ENCODE measurements around the gene PLCB4.

The PLCB4 gene

GRCh38 chr20:9225879-9226278 lies 157.0 kb downstream of the PLCB4 start:
- Histone ChIP-seq H3K9ac (ENCODE audit: low read depth, low read length, poor library complexity) (no peak overlapping the region), H3K27ac (replicated peaks; ENCODE audit: low read length) (no peak overlapping the region), H4K91ac (ENCODE audit: low read depth, low read length, poor library complexity) (no peak overlapping the region), H3K14ac (ENCODE audit: low read length) (no peak overlapping the region), H2BK15ac (ENCODE audit: low read length) (no peak overlapping the region), H2AK5ac (ENCODE audit: low read depth, low read length) (no peak overlapping the region), H3K4me1 (ENCODE audit: control insufficient read depth in 2 of 2, insufficient read depth in 1 of 2, low read depth in 1 of 2, low read length in 2 of 2) (peaks cover 4 to 7% of the 10 kb centered on the region in 2 donors), H2BK5ac (ENCODE audit: low read length) (no peak overlapping the region), H3K36me3 (replicated peaks in 1 of 2; ENCODE audit: control insufficient read depth in 2 of 2, insufficient read depth in 2 of 2, low read length in 2 of 2) (no peaks in the 10 kb centered on the region), H4K8ac (ENCODE audit: low read depth, low read length) (no peak overlapping the region), H2AFZ (ENCODE audit: low read length) (no peak overlapping the region), H3K4me2 (ENCODE audit: insufficient read depth, low read length, poor library complexity, severe bottlenecking) (no peak overlapping the region), H3K9me3 (replicated peaks in 1 of 2; ENCODE audit: control insufficient read depth in 2 of 2, insufficient read depth in 1 of 2, low read depth in 1 of 2, low read length in 2 of 2) (peaks cover 0 to 3% of the 10 kb centered on the region in 2 donors), H2BK12ac (ENCODE audit: low read length) (no peak overlapping the region), H3K79me1 (ENCODE audit: low read depth, low read length) (no peaks in the 10 kb centered on the region), H3K4me3 (ENCODE audit: low read length in 2 of 2) (no peak overlapping the region), H3K27me3 (ENCODE audit: control insufficient read depth in 3 of 3, insufficient read depth in 3 of 3, low read depth in 1 of 3, low read length in 3 of 3) (no peaks in the 10 kb centered on the region), H2BK120ac (ENCODE audit: low read depth, low read length) (no peak overlapping the region), H3K23ac (ENCODE audit: low read depth, low read length, poor library complexity) (no peak overlapping the region), H3K4ac (ENCODE audit: low read length) (no peak overlapping the region), H3K18ac (ENCODE audit: low read length) (no peak overlapping the region)
- no CpG with 5 or more reads among the region's 4 CpGs for WGBS, 2 donors (ENCODE audit: extremely low coverage in 2 of 2, insufficient read length in 2 of 2, insufficient replicate concordance in 1 of 2)
- no peak for DNase-seq (ENCODE audit: low spot score)

- WGBS, 2 donors (ENCODE audit: extremely low coverage in 2 of 2, insufficient read length in 2 of 2, insufficient replicate concordance in 1 of 2) = no CpG with 5 or more reads among the region's 1 CpG
- Histone ChIP-seq H2AFZ (ENCODE audit: low read length) (no peak overlapping the region), H4K8ac (ENCODE audit: low read depth, low read length) (no peak overlapping the region), H3K9me3 (replicated peaks in 1 of 2; ENCODE audit: control insufficient read depth in 2 of 2, insufficient read depth in 1 of 2, low read depth in 1 of 2, low read length in 2 of 2) (peaks cover 0 to 3% of the 10 kb centered on the region in 2 donors), H3K36me3 (replicated peaks in 1 of 2; ENCODE audit: control insufficient read depth in 2 of 2, insufficient read depth in 2 of 2, low read length in 2 of 2) (no peaks in the 10 kb centered on the region), H2BK15ac (ENCODE audit: low read length) (no peak overlapping the region), H3K18ac (ENCODE audit: low read length) (no peak overlapping the region), H3K27ac (replicated peaks; ENCODE audit: low read length) (no peak overlapping the region), H2BK120ac (ENCODE audit: low read depth, low read length) (no peak overlapping the region), H3K4me1 (ENCODE audit: control insufficient read depth in 2 of 2, insufficient read depth in 1 of 2, low read depth in 1 of 2, low read length in 2 of 2) (peaks cover 0 to 3% of the 10 kb centered on the region in 2 donors), H3K23ac (ENCODE audit: low read depth, low read length, poor library complexity) (no peak overlapping the region), H3K4me3 (ENCODE audit: low read length in 2 of 2) (no peak overlapping the region), H3K9ac (ENCODE audit: low read depth, low read length, poor library complexity) (no peak overlapping the region), H3K14ac (ENCODE audit: low read length) (no peak overlapping the region), H2BK12ac (ENCODE audit: low read length) (no peak overlapping the region), H2BK5ac (ENCODE audit: low read length) (no peak overlapping the region), H3K27me3 (ENCODE audit: control insufficient read depth in 3 of 3, insufficient read depth in 3 of 3, low read depth in 1 of 3, low read length in 3 of 3) (no peaks in the 10 kb centered on the region), H2AK5ac (ENCODE audit: low read depth, low read length) (no peak overlapping the region), H4K91ac (ENCODE audit: low read depth, low read length, poor library complexity) (no peak overlapping the region), H3K4me2 (ENCODE audit: insufficient read depth, low read length, poor library complexity, severe bottlenecking) (no peak overlapping the region), H3K79me1 (ENCODE audit: low read depth, low read length) (no peaks in the 10 kb centered on the region), H3K4ac (ENCODE audit: low read length) (no peak overlapping the region)
- no peak for DNase-seq (ENCODE audit: low spot score)
Observed at GRCh38 chr20:9227896-9228615, 159.2 kb downstream of the PLCB4 start.

GRCh38 chr20:9228774-9229450 lies 160.0 kb downstream of the PLCB4 start:
- Histone ChIP-seq H3K79me1 (ENCODE audit: low read depth, low read length) (no peaks in the 10 kb centered on the region), H2BK120ac (ENCODE audit: low read depth, low read length) (no peak overlapping the region), H2AK5ac (ENCODE audit: low read depth, low read length) (no peak overlapping the region)

GRCh38 chr20:9230406-9230805 lies 161.5 kb downstream of the PLCB4 start:
- H2BK120ac ChIP-seq (ENCODE audit: low read depth, low read length) = no peak overlapping the region
- H2BK12ac ChIP-seq (ENCODE audit: low read length) = no peak overlapping the region
- H3K14ac ChIP-seq (ENCODE audit: low read length) = no peak overlapping the region
- no peak overlapping the region for H4K91ac ChIP-seq (ENCODE audit: low read depth, low read length, poor library complexity)
- no peak overlapping the region for H3K23ac ChIP-seq (ENCODE audit: low read depth, low read length, poor library complexity)
- H3K79me1 ChIP-seq (ENCODE audit: low read depth, low read length) = no peaks in the 10 kb centered on the region
- no peak overlapping the region for H3K4me3 ChIP-seq (ENCODE audit: low read length in 2 of 2)
- H3K18ac ChIP-seq (ENCODE audit: low read length) = no peak overlapping the region
- H3K4me2 ChIP-seq (ENCODE audit: insufficient read depth, low read length, poor library complexity, severe bottlenecking) = no peak overlapping the region
- H3K9me3 ChIP-seq (replicated peaks in 1 of 2; ENCODE audit: control insufficient read depth in 2 of 2, insufficient read depth in 1 of 2, low read depth in 1 of 2, low read length in 2 of 2) = peaks cover 6 to 9% of the 10 kb centered on the region in 2 donors
- no peaks in the 10 kb centered on the region for H3K27me3 ChIP-seq (ENCODE audit: control insufficient read depth in 3 of 3, insufficient read depth in 3 of 3, low read depth in 1 of 3, low read length in 3 of 3)
- H3K36me3 ChIP-seq (replicated peaks in 1 of 2; ENCODE audit: control insufficient read depth in 2 of 2, insufficient read depth in 2 of 2, low read length in 2 of 2) = no peaks in the 10 kb centered on the region
- no peak overlapping the region for H2BK5ac ChIP-seq (ENCODE audit: low read length)
- no peak overlapping the region for H3K4ac ChIP-seq (ENCODE audit: low read length)
- no peak for DNase-seq (ENCODE audit: low spot score)
- peaks cover 0 to 3% of the 10 kb centered on the region in 2 donors for H3K4me1 ChIP-seq (ENCODE audit: control insufficient read depth in 2 of 2, insufficient read depth in 1 of 2, low read depth in 1 of 2, low read length in 2 of 2)
- H2AFZ ChIP-seq (ENCODE audit: low read length) = no peak overlapping the region
- no peak overlapping the region for H3K9ac ChIP-seq (ENCODE audit: low read depth, low read length, poor library complexity)
- no peak overlapping the region for H2AK5ac ChIP-seq (ENCODE audit: low read depth, low read length)
- H4K8ac ChIP-seq (ENCODE audit: low read depth, low read length) = no peak overlapping the region
- H2BK15ac ChIP-seq (ENCODE audit: low read length) = no peak overlapping the region
- no peak overlapping the region for H3K27ac ChIP-seq (replicated peaks; ENCODE audit: low read length)

More at GRCh38 chr20:9228774-9229450, 160.0 kb downstream of the PLCB4 start:
- no peak overlapping the region for H4K8ac ChIP-seq (ENCODE audit: low read depth, low read length)
- H2BK15ac ChIP-seq (ENCODE audit: low read length) = no peak overlapping the region
- peaks cover 0 to 3% of the 10 kb centered on the region in 2 donors for H3K4me1 ChIP-seq (ENCODE audit: control insufficient read depth in 2 of 2, insufficient read depth in 1 of 2, low read depth in 1 of 2, low read length in 2 of 2)
- no peak overlapping the region for H3K27ac ChIP-seq (replicated peaks; ENCODE audit: low read length)
- no peaks in the 10 kb centered on the region for H3K27me3 ChIP-seq (ENCODE audit: control insufficient read depth in 3 of 3, insufficient read depth in 3 of 3, low read depth in 1 of 3, low read length in 3 of 3)
- H3K4ac ChIP-seq (ENCODE audit: low read length) = no peak overlapping the region
- no peak for DNase-seq (ENCODE audit: low spot score)
- no peak overlapping the region for H3K9ac ChIP-seq (ENCODE audit: low read depth, low read length, poor library complexity)
- no peak overlapping the region for H2BK5ac ChIP-seq (ENCODE audit: low read length)
- H3K36me3 ChIP-seq (replicated peaks in 1 of 2; ENCODE audit: control insufficient read depth in 2 of 2, insufficient read depth in 2 of 2, low read length in 2 of 2) = no peaks in the 10 kb centered on the region
- H3K18ac ChIP-seq (ENCODE audit: low read length) = no peak overlapping the region
- H3K4me3 ChIP-seq (ENCODE audit: low read length in 2 of 2) = no peak overlapping the region
- no peak overlapping the region for H2AFZ ChIP-seq (ENCODE audit: low read length)
- no peak overlapping the region for H4K91ac ChIP-seq (ENCODE audit: low read depth, low read length, poor library complexity)
- H3K23ac ChIP-seq (ENCODE audit: low read depth, low read length, poor library complexity) = no peak overlapping the region
- no peak overlapping the region for H3K14ac ChIP-seq (ENCODE audit: low read length)
- H3K4me2 ChIP-seq (ENCODE audit: insufficient read depth, low read length, poor library complexity, severe bottlenecking) = no peak overlapping the region
- WGBS, 2 donors (ENCODE audit: extremely low coverage in 2 of 2, insufficient read length in 2 of 2, insufficient replicate concordance in 1 of 2) = no CpG with 5 or more reads among the region's 5 CpGs
- peaks cover 1 to 3% of the 10 kb centered on the region in 2 donors for H3K9me3 ChIP-seq (replicated peaks in 1 of 2; ENCODE audit: control insufficient read depth in 2 of 2, insufficient read depth in 1 of 2, low read depth in 1 of 2, low read length in 2 of 2)
- no peak overlapping the region for H2BK12ac ChIP-seq (ENCODE audit: low read length)
